ENCODE data around the gene CASP2.

The CASP2 gene

GRCh38 chr7:143286522-143286890 lies 1.6 kb upstream of the CASP2 start:
- H2AFZ ChIP-seq (ENCODE audit: low read depth, low read length, severe bottlenecking) = no peak overlapping the region
- H3K9me3 ChIP-seq (ENCODE audit: insufficient read depth, low read length) = no peaks in the 10 kb centered on the region
- no peaks in the 10 kb centered on the region for H3K27me3 ChIP-seq (ENCODE audit: low read length)
- peaks cover 32% of the 10 kb centered on the region for H3K79me2 ChIP-seq (ENCODE audit: insufficient read depth, low read length)
- 0 out of 2 replicates have a peak, but pooled peaks cover 4% of the 10 kb centered on the region for H3K36me3 ChIP-seq (ENCODE audit: low read length)
- H3K9ac ChIP-seq (ENCODE audit: low read length) = no peak overlapping the region
- H3F3A ChIP-seq (ENCODE audit: insufficient read depth) = no peaks in the 10 kb centered on the region
- no peak for TF ChIP-seq EZH2phosphoT487 (conservative IDR thresholded peaks at IDR 0.05; ENCODE audit: low read length)
- TF ChIP-seq CTCF (IDR thresholded peaks at IDR 0.05; ENCODE audit: insufficient read depth, low read length, poor library complexity, severe bottlenecking) = no peak
- no peak overlapping the region for H3K4me2 ChIP-seq (ENCODE audit: low read depth, low read length, poor library complexity, severe bottlenecking)
- no peaks in the 10 kb centered on the region for H3K9me2 ChIP-seq (replicated peaks; ENCODE audit: insufficient read depth, low read length)
- no peak overlapping the region for H3K27ac ChIP-seq (ENCODE audit: low read depth, low read length)
- H3K4me3 ChIP-seq (ENCODE audit: insufficient read depth, low read length, poor library complexity, severe bottlenecking) = no peak overlapping the region
- no peaks in the 10 kb centered on the region for H4K20me1 ChIP-seq (ENCODE audit: low read depth, low read length)

- Histone ChIP-seq H3F3A (ENCODE audit: insufficient read depth) (no peaks in the 10 kb centered on the region), H3K36me3 (ENCODE audit: low read length) (0 out of 2 replicates have a peak, but pooled peaks cover 4% of the 10 kb centered on the region), H3K27me3 (ENCODE audit: low read length) (no peaks in the 10 kb centered on the region), H3K79me2 (ENCODE audit: insufficient read depth, low read length) (peaks cover 36% of the 10 kb centered on the region), H3K4me2 (ENCODE audit: low read depth, low read length, poor library complexity, severe bottlenecking) (peak overlapping the region; percentile 47), H3K4me3 (ENCODE audit: insufficient read depth, low read length, poor library complexity, severe bottlenecking) (peak overlapping the region; percentile 19), H4K20me1 (ENCODE audit: low read depth, low read length) (no peaks in the 10 kb centered on the region), H3K27ac (ENCODE audit: low read depth, low read length) (no peak overlapping the region), H3K9me3 (ENCODE audit: insufficient read depth, low read length) (no peaks in the 10 kb centered on the region), H3K9me2 (replicated peaks; ENCODE audit: insufficient read depth, low read length) (no peaks in the 10 kb centered on the region), H3K9ac (ENCODE audit: low read length) (no peak overlapping the region), H2AFZ (ENCODE audit: low read depth, low read length, severe bottlenecking) (peak overlapping the region; percentile 95)
- TF ChIP-seq CTCF (IDR thresholded peaks at IDR 0.05; ENCODE audit: insufficient read depth, low read length, poor library complexity, severe bottlenecking) (no peak), EZH2phosphoT487 (conservative IDR thresholded peaks at IDR 0.05; ENCODE audit: low read length) (no peak)
Measured at GRCh38 chr7:143287339-143287934, 714 bp upstream of the CASP2 start.

- H3K27me3 ChIP-seq (ENCODE audit: low read length) = no peaks in the 10 kb centered on the region
- peak overlapping the region; percentile 59 for H3K27ac ChIP-seq (ENCODE audit: low read depth, low read length)
- 0 out of 2 replicates have a peak, but pooled peaks cover 8% of the 10 kb centered on the region for H3K36me3 ChIP-seq (ENCODE audit: low read length)
- peaks cover 36% of the 10 kb centered on the region for H3K79me2 ChIP-seq (ENCODE audit: insufficient read depth, low read length)
- no peaks in the 10 kb centered on the region for H3K9me2 ChIP-seq (replicated peaks; ENCODE audit: insufficient read depth, low read length)
- H3K9me3 ChIP-seq (ENCODE audit: insufficient read depth, low read length) = no peaks in the 10 kb centered on the region
- H4K20me1 ChIP-seq (ENCODE audit: low read depth, low read length) = no peaks in the 10 kb centered on the region
- no peaks in the 10 kb centered on the region for H3F3A ChIP-seq (ENCODE audit: insufficient read depth)
- H3K9ac ChIP-seq (ENCODE audit: low read length) = peak overlapping the region; percentile 93
- TF ChIP-seq CTCF (IDR thresholded peaks at IDR 0.05; ENCODE audit: insufficient read depth, low read length, poor library complexity, severe bottlenecking) (no peak), EZH2phosphoT487 (conservative IDR thresholded peaks at IDR 0.05; ENCODE audit: low read length) (no peak)
- peak overlapping the region; percentile 93 for H3K4me2 ChIP-seq (ENCODE audit: low read depth, low read length, poor library complexity, severe bottlenecking)
- peak overlapping the region; percentile 98 for H3K4me3 ChIP-seq (ENCODE audit: insufficient read depth, low read length, poor library complexity, severe bottlenecking)
- H2AFZ ChIP-seq (ENCODE audit: low read depth, low read length, severe bottlenecking) = peak overlapping the region; percentile 63
Measured at GRCh38 chr7:143288836-143289235, 685 bp downstream of the CASP2 start.

Measured in SU-DHL-6 (cell line).